Measurements from ENCODE around the gene HDAC4. TPM values are rescaled to one million over a fixed set of nuclear protein-coding genes. Genes with fewer than 3 reads are reported as not detected.

Gene HDAC4
- total and polyA plus RNA-seq, 7 donors: 7.9 to 329 (median 129) TPM

DNA sequence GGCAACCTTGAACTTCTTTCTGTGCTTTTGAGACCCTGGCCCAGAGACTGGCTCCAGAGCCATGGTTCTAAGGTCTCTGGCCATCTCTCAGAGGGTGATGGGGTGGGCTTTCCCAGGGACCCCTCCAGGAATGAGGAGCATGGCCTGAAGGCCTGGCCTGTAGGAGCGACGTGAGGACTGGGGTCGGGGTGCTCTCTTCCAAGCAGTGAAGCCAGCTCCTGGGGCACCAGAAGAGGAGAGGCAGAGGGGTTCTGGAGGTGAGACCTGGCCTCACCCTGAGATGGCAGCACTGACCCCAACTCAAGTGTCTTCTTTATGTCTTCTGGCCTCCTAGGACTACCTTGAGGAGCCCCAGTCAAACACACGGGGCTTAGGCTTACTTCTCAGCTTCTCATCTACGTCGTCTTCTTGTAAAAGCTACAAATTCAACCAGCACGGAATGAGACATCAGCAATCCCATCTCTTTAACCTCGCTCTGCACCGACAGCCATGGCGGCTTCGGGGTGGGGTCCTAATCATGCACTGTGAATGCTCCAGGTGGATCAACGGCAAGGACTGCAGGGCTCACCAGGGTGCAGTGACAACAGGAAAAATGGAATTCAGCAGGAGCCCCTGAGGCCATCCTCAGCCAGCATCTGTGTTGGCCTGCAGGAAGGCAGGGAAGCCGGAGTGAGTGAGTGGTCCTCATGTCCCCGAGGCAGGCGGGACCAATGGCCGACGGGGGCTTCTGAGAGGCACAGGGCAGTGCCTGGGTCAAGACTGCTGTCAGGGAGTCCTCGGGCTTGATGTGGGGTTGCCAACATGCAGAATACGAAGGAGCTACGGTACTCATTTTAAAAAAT lies 214.1 kb downstream of the HDAC4 start:
- TF ChIP-seq, protein P1, sequence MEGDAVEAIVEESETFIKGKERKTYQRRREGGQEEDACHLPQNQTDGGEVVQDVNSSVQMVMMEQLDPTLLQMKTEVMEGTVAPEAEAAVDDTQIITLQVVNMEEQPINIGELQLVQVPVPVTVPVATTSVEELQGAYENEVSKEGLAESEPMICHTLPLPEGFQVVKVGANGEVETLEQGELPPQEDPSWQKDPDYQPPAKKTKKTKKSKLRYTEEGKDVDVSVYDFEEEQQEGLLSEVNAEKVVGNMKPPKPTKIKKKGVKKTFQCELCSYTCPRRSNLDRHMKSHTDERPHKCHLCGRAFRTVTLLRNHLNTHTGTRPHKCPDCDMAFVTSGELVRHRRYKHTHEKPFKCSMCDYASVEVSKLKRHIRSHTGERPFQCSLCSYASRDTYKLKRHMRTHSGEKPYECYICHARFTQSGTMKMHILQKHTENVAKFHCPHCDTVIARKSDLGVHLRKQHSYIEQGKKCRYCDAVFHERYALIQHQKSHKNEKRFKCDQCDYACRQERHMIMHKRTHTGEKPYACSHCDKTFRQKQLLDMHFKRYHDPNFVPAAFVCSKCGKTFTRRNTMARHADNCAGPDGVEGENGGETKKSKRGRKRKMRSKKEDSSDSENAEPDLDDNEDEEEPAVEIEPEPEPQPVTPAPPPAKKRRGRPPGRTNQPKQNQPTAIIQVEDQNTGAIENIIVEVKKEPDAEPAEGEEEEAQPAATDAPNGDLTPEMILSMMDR (IDR thresholded peaks at IDR 0.05): no peak
- H3K4me3 ChIP-seq: no peak overlapping the region
- peaks cover 3% of the 10 kb centered on the region for H3K9me3 ChIP-seq
- peaks cover 0 to 81% of the 10 kb centered on the region in 2 donors for H3K36me3 ChIP-seq (ENCODE audit: insufficient read depth in 1 of 2, low read depth in 1 of 2)
- H3K27ac ChIP-seq: no peak overlapping the region
- DNase-seq (no peak), ATAC-seq (no peak)
- peaks cover under 1% of the 10 kb centered on the region for H3K4me1 ChIP-seq
- no peaks in the 10 kb centered on the region for H3K27me3 ChIP-seq (ENCODE audit: insufficient read depth in 3 of 3, low read length in 2 of 3)
- 89 to 95% (median 92%) methylated on average over 20 of the region's 20 CpGs for WGBS, 3 donors
- intact Hi-C loops (cut with DNase I): no loop called here

DNA sequence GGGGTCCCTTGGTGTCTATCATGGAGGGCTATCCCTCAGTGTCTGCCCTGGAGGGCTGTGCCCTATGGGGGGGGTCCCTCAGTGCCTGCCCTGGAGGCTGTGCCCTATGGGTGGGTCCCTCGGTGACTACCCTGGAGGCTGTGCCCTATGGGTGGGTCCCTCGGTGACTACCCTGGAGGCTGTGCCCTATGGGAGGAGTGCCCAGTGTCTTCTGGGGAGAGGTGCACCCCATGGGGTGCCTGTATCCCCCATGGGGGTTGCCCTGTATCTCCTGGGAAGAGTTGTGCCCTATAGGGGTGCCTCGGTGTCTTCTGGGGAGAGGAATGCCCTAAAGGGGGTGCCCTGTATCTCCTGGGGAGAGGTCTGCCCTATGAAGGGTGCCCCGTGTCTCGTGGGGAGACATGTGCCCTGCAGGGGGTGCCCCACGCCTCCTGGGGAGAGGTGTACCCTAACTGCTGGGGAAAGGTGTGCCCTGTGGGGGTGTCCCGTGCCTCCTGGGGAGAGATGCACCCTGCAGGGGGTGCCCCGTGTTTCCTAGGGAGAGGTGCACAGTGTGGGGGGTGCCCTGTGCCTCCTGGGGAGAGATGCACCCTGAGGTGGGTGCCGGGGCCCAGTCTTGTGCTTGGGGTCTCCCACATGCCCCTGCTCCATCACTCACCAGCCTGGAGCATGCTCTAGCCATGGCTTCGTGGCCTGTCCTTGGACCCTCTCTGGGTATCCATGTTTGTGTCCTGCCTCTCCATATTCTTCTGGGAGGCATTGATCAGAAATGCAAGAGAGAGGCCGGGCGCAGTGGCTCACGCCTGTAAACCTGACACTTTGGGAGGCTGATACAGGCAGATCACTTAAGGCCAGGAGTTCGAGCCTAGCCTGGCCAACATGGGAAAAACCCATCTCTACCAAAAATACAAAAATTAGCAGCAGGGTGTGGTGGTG lies 215.6 kb downstream of the HDAC4 start:
- TF ChIP-seq, protein P1 (IDR thresholded peaks at IDR 0.05): no peak
- Histone ChIP-seq H3K36me3 (ENCODE audit: insufficient read depth in 1 of 2, low read depth in 1 of 2) (peaks cover 0 to 91% of the 10 kb centered on the region in 2 donors), H3K4me3 (no peak overlapping the region), H3K9me3 (peaks cover 3% of the 10 kb centered on the region), H3K27me3 (ENCODE audit: insufficient read depth in 3 of 3, low read length in 2 of 3) (no peaks in the 10 kb centered on the region), H3K27ac (no peak overlapping the region), H3K4me1 (no peaks in the 10 kb centered on the region)
- intact Hi-C loops (cut with DNase I): no loop called here
- DNase-seq (no peak), ATAC-seq (peak in 1 of 4 donors; percentile 13)
- WGBS, 3 donors: 90 to 98% (median 95%) methylated on average over 13 to 14 of the region's 14 CpGs

DNA sequence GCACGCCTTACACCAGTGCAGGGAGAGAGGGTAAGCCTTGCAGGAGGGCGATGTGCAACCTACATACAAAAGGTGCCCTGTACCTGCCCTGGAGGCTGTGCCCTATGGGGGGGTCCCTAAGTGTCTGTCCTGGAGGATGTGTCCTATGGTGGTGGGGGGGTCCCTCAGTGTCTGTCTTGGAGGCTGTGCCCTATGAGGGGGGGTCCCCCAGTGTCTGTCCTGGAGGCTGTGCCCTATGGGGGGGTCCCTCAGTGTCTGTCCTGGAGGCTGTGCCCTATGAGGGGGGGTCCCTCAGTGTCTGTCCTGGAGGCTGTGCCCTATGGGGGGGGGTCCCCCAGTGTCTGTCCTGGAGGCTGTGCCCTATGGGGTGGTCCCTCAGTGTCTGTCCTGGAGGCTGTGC lies 216.6 kb downstream of the HDAC4 start:
- intact Hi-C loops (cut with DNase I): no loop called here
- no peaks in the 10 kb centered on the region for H3K4me1 ChIP-seq
- WGBS, 3 donors: 95 to 100% (median 100%) methylated on average over 2 of the region's 2 CpGs
- no peaks in the 10 kb centered on the region for H3K27me3 ChIP-seq (ENCODE audit: insufficient read depth in 3 of 3, low read length in 2 of 3)
- no peak overlapping the region for H3K27ac ChIP-seq
- no peak overlapping the region for H3K4me3 ChIP-seq
- ATAC-seq: no peak
- TF ChIP-seq, protein P1 (IDR thresholded peaks at IDR 0.05): no peak
- H3K9me3 ChIP-seq: peaks cover 3% of the 10 kb centered on the region
- H3K36me3 ChIP-seq (ENCODE audit: insufficient read depth in 1 of 2, low read depth in 1 of 2): peaks cover 2 to 91% of the 10 kb centered on the region in 2 donors
- no peak for DNase-seq

DNA sequence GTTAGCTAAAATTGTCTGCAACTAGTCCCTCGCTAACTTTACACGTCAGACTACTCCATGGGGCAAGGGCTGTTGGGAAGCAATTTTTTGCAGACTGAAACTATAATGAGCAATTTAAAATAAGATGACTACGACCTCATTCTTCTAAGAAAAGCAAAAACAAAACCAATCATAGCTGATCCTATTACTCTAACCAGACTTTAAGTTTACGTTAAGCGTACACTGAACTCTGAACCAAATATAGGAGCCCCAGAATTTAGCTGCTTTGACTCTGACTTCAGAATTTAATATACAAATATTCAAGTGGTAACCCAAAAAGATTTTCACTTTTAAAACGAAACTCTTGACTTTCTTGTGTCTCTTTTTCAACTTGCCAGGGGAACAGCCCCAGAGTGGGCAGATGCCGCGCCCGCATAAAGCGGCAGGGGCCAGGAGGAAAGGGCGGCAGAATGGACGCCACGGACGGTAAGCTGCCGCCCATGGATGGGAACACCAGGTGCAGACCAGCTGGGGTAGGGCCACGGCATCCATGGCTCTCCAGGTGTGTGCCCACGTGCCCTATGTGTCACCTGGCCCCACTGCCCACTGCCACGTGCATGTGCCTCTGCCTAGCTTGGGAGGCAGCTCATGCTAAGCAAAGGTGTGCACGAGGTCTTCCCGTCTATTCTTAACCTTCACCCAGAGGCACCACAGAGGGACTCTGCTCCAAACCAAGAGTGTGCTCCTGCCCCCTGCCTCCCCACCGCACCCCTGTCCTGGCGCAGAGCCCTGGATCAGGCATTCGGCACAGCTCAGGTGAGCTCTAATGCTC lies 217.6 kb downstream of the HDAC4 start:
- Histone ChIP-seq H3K4me3 (no peak overlapping the region), H3K27ac (no peak overlapping the region), H3K27me3 (ENCODE audit: insufficient read depth in 3 of 3, low read length in 2 of 3) (no peaks in the 10 kb centered on the region), H3K4me1 (no peaks in the 10 kb centered on the region), H3K36me3 (ENCODE audit: insufficient read depth in 1 of 2, low read depth in 1 of 2) (peaks cover 2 to 91% of the 10 kb centered on the region in 2 donors), H3K9me3 (no peaks in the 10 kb centered on the region)
- WGBS, 3 donors: 88 to 94% (median 90%) methylated on average over 23 of the region's 23 CpGs
- ATAC-seq (no peak), DNase-seq (peak in 1 of 2 donors; percentile 39)
- TF ChIP-seq, protein P1 (IDR thresholded peaks at IDR 0.05): no peak
- intact Hi-C loops (cut with DNase I): no loop called here

Data from psoas muscle (tissue), 8 donors.